Heart left ventricle (tissue), 13 donors: ENCODE measurements around the gene NNAT.

Experiments
- CTCF ChIP-seq, 12 donors: fragments of 200-600 bp; sonication (generic) in 4 of 12; IDR thresholded peaks; one replicate each; pipeline versions ENCODE4 v1.5.0 to v1.8.0; 2018 to 2022; ENCODE audit warnings: antibody characterized with exemption in 12 of 12, mild to moderate bottlenecking in 5 of 12
- POLR2A ChIP-seq, 2 donors: fragments of 450-650 bp; IDR thresholded peaks; one replicate each; pipeline ENCODE4 v1.6.1; 2017; ENCODE audit warnings: antibody characterized with exemption in 2 of 2, mild to moderate bottlenecking in 2 of 2, moderate library complexity in 2 of 2
- donor health status: ischemic (EF 13 %, LVEDD 7.1; RV severe dilation, severe dysfunction).
- donor health status: DM: no; HTN: yes; CAD: no.
- donor health status: DM: no; HTN: no; CAD: no.
- donor health status: ischemic (EF 25% LVEDD 6.9; RV normal size, moderate dysfunction).
- donor health status: ischemic (EF 25% LVEDD 5.7; RV mildly dilated, moderate dysfunction).
- donor health status: ischemic (EF 35%, LVEDD 5.7; RV mildly dilated, moderate dysfunction).
- donor health status: nonischemic (EF 11% LVEDD 7.7; RV severe dilation, severe dysfunction).
- donor health status: DM: yes; HTN: yes; CAD: no.
- donor health status: PGD.
- donor health status: ischemic (EF 29% LVEDD 5.4; RV normal size, mild dysfunction).
- donor health status: nonischemic (EF 23%, LVEDD 6.1; RV moderate dilation, normal function).

GRCh38 chr20:37505263-37506151 lies 15.5 kb upstream of the NNAT start:
- TF ChIP-seq CTCF (IDR thresholded peaks at IDR 0.05), result no peak
- no peak for TF ChIP-seq POLR2A (IDR thresholded peaks at IDR 0.05)
